Stimulated activated naive CD8-positive, alpha-beta T cell treated with anti-CD3 and anti-CD28 coated beads, Interleukin-15, Interleukin-2, amounts not matched to agents 100 U/mL and 50 U/mL, for 24 hours (primary cell): Measurements from ENCODE around the gene RCAN2.

ENCODE experiments used
- ATAC-seq: fragments of 150-1000 bp; cut with Tn5 transposase; one replicate; pipeline ENCODE4 v1.10.0; 2021
- DNase-seq: peaks from one replicate; pipeline ENCODE4 v3.0.0; 2021

RCAN2 gene

GRCh38 chr6:46215213-46215612 lies 276.0 kb downstream of the RCAN2 start:
- DNase-seq = no peak
- ATAC-seq = no peak

DNA sequence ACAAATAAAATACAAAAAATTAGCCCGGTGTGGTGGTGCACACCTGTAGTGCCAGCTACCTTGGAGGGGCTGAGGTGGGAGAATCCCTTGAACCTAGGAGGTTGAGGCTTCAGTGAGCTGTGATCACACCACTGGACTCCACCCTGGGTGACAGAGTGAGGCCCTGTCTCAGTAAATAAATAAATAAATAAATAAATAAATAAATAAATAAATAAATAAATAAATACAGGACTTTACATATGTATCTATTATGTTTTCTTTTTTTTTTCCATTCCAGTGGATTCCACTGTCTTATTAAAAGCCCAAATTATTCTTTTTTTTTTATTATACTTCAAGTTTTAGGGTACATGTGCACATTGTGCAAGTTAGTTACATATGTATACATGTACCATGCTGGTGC lies 279.3 kb downstream of the RCAN2 start:
- DNase-seq = no peak
- ATAC-seq = no peak

GRCh38 chr6:46210294-46210693 lies 281.0 kb downstream of the RCAN2 start:
- DNase-seq = no peak
- ATAC-seq = peak; percentile 40

- DNase-seq = no peak
- ATAC-seq = no peak
These were observed 282.9 kb downstream of the RCAN2 start for GRCh38 chr6:46208303-46208702.

DNA sequence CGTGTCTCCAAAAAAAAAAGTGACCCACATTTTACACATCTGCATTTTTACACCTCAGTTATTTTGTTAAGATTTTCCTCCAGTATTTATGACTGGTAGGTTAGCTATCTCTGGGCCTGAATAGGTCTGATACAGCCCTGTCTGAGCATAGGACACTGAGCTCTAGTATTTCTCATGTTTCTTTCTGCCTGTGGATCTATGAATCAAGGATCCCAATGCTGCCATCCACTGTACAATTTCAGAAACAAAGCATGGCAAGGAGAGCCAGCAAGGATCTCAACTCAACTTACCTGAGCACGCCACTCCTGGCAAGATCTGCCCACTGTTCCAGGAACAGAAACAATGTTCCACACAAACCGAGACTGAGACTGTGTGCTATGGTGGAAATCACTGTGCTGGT lies 284.1 kb downstream of the RCAN2 start:
- no peak for ATAC-seq
- DNase-seq = no peak

GRCh38 chr6:46204880-46205650 lies 286.2 kb downstream of the RCAN2 start:
- no peak for DNase-seq

DNA sequence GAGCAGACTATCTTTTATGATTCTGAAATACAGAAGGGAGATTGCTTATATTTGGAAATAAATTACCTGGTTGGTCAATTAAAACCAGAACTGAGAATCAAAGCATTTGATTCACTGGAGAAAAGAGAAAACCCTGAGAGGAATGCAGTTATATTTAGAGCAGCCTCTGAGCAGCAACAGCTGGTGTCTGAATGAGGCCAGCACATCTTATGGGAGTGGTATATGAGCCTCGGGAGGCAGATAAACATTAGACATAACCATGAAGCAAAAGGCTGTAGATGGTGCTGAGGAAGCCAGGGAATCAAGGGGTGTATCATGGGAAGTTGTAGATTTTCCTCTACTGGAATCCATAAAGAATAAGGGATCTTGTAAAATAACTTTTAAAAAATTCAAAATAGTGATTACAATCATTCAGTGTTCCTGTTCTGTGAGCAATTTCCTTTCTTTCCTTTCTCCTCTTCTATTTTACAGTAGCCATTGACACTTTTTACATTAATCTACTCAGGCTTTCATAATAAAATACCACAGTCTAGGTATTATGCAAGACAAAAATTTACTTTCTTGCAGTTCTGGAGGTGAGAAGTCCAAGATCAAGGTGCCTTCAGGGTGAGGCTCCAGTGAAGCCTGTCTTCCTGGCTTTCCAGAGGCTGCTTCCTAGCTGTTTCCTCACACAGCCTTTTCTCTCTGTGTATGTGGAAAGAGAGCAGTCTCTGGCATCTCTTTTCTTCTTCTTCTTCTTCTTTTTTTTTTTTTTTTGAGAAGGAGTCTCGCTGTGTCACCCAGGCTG lies 287.7 kb downstream of the RCAN2 start:
- no peak for ATAC-seq
- no peak for DNase-seq

More at GRCh38 chr6:46204880-46205650, 286.2 kb downstream of the RCAN2 start:
- no peak for ATAC-seq

DNA sequence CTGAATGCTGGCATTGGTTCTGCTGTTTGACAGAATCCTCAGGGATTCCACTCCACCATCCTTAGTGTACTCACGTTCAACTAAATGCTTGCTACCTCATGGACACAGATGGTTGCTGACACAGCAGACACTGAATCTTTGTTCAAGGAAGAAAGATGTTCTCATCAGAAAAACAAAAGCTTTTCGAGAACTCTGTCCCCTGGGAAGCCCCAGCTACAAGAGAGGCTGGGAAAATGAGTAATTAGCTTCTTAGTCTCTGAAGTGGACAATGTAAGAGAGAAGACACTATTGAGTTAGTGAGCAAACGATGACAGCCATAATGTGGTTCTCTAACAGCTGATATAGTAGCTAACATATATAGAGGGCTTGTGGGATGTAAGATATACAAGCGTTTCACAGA lies 289.5 kb downstream of the RCAN2 start:
- DNase-seq (no peak), ATAC-seq (no peak)

DNA sequence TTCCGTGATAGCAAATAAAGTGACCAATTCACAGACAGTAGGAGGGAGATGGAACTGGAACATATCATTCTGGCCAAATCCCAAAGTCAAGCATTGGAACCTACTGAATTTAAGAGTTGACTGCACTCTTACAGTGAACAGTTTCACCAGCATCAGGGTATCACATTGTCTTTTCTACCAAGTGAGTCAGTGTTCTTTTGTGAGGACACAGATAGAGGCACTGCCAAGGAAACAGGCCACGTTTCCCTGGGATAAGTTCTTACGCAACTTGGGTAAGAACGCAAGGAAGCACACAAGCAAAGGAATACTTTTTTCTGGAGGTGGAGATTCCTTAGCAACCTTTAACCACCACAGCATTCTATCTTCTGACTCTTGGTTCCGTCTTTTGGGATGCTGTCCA lies 291.9 kb downstream of the RCAN2 start:
- ATAC-seq = no peak

GRCh38 chr6:46191961-46192360 lies 299.3 kb downstream of the RCAN2 start:
- DNase-seq (no peak), ATAC-seq (no peak)

More for the DNA sequence above, 291.9 kb downstream of the RCAN2 start:
- DNase-seq = no peak

GRCh38 chr6:46190889-46191288 lies 300.4 kb downstream of the RCAN2 start:
- no peak for DNase-seq
- ATAC-seq = no peak

- DNase-seq = no peak
- no peak for ATAC-seq
These were observed 301.5 kb downstream of the RCAN2 start for GRCh38 chr6:46189726-46190125.

GRCh38 chr6:46186583-46186982 lies 304.7 kb downstream of the RCAN2 start:
- no peak for ATAC-seq
- no peak for DNase-seq

DNA sequence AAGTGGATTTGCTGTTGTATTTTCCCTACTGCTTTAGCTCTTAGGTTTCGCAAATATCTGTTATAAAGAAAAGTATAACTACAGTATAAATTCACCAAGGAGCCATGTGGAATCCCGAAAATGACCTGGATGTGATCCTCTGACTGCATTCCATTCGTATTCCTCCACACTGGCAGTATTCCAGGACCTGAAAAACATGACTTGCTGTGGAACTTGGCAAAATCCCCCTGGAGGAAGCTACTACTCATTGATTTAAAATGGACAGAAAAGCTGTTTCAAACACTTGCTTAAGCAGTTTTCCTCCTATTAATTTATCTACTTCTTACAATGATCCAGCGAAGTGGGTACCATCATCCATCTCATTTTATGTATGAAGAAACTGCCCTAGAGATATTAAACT lies 307.1 kb downstream of the RCAN2 start:
- DNase-seq = no peak

DNA sequence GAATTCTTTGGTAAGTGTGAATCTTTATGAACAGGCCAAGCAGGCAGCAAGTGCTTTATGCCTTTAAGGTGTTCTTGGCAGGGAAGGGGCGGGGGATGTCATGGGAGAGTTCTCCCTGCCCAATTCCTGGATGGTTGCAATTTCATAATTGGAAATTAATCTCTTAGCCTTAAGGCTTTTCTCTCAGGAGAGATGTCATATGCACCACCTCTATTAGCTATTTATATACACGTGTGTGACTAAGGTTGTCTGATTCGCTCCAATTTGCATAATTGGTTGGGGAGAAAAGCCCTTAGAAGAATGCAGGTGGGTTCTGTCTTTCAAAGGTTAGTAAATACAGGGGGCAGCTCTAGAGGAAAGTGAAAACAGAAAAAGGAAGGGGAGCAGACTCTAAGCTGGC lies 315.3 kb downstream of the RCAN2 start:
- ATAC-seq (no peak), DNase-seq (no peak)

More for the DNA sequence above, 307.1 kb downstream of the RCAN2 start:
- ATAC-seq = no peak

DNA sequence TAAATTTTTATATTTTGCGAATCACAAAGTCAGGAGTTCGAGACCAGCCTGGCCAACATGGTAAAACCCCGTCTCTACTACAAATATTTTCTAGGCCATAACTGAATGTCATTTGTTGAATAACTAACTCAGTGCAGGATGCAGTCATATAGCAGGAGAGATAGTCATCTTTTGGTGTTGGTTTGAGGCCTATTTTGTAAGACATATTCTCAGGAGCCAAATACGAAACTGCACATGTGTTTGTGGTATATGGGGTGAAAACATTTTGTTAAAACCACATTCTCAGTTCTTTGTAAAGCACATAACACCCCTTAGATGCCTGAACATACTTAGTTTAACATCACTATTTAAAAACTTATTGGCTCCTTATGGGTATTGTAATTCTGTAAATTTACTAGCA lies 315.8 kb downstream of the RCAN2 start:
- DNase-seq (peak; percentile 6), ATAC-seq (peak; percentile 73)

GRCh38 chr6:46174904-46175303 lies 316.3 kb downstream of the RCAN2 start:
- no peak for DNase-seq

GRCh38 chr6:46172176-46172575 lies 319.1 kb downstream of the RCAN2 start:
- ATAC-seq (no peak), DNase-seq (no peak)

More at GRCh38 chr6:46174904-46175303, 316.3 kb downstream of the RCAN2 start:
- no peak for ATAC-seq
